Placental pericyte (primary cell): ENCODE data around the gene ARL14EP. TPM values are rescaled to one million over a fixed set of nuclear protein-coding genes. Genes with fewer than 3 reads are reported as not detected.

Source experiments
- total RNA-seq: library from RNA; depleted of rRNA; stranded (reverse); fragments of >200 nt; gene quantifications from 2 replicates; pipeline ENCODE4 v1.2.3, GENCODE V29; 2012

The ARL14EP gene
- 12.7 and 13.0 TPM in 2 replicates for total RNA-seq

GRCh38 chr11:30322826-30323710 lies at the start of gene ARL14EP:
ARL14EP (plus strand) TSS chr11:30323104; CDS start chr11:30330949, 7,845 bp downstream.

Other genes starting within 250 kb of the ARL14EP start
- gene FSHB, start 92.1 kb upstream of the ARL14EP start, total RNA-seq = not detected in 2 replicates